OCI-LY3 (cell line): ENCODE measurements around the gene ACTR6.
"Not testable (repeated sequence)": the region's sequence is repeated elsewhere in the genome, so short reads cannot be mapped to it uniquely, and the experiment has no call there.

ENCODE experiments used
- H2AFZ ChIP-seq: fragments of 200-600, 300-600 bp; shearing (Covaris generic); 2 replicates; pipeline ENCODE4 v1.6.0; 2014; ENCODE audit warnings: antibody characterized with exemption, low read depth, low read length
- H3K27ac ChIP-seq: fragments of 200-600, 300-600 bp; sonication (generic); 2 replicates; pipeline ENCODE4 v1.5.1; 2014; ENCODE audit warnings: mild to moderate bottlenecking, low read length, moderate library complexity, mixed read lengths
- H3K27me3 ChIP-seq: fragments of 200-600, 300-600 bp; sonication (generic); 2 replicates; pipeline ENCODE4 v1.6.1; 2014; ENCODE audit warnings: low read depth, low read length, mixed read lengths
- H3K36me3 ChIP-seq: fragments of 200-600, 300-600 bp; sonication (generic); replicated peaks from 2 replicates; pipeline ENCODE3; 2014; ENCODE audit warnings: low read depth, low read length, mixed read lengths
- H3K4me1 ChIP-seq: fragments of 300-600, 200-600 bp; sonication (generic); 2 replicates; pipeline ENCODE4 v1.6.1; 2014; ENCODE audit warnings: low read length, mixed read lengths
- H3K4me2 ChIP-seq: fragments of 200-600, 300-600 bp; sonication (generic); 2 replicates; pipeline ENCODE4 v1.6.1; 2014; ENCODE audit warnings: low read length, mixed read lengths
- H3K4me3 ChIP-seq: fragments of 300-600, 200-600 bp; sonication (generic); 2 replicates; pipeline ENCODE4 v1.5.1; 2014; ENCODE audit warnings: antibody characterized with exemption, mild to moderate bottlenecking, low read length, moderate library complexity
- H3K79me2 ChIP-seq: fragments of 300-600, 200-600 bp; shearing (Covaris generic); 2 replicates; pipeline ENCODE4 v1.6.1; 2014; ENCODE audit warnings: mild to moderate bottlenecking, low read length, mixed read lengths
- H3K9ac ChIP-seq: fragments of 300-600, 200-600 bp; shearing (Covaris generic); 2 replicates; pipeline ENCODE4 v1.6.0; 2014; ENCODE audit warnings: mild to moderate bottlenecking, low read length, moderate library complexity
- H3K9me3 ChIP-seq: fragments of 200-600, 300-600 bp; shearing (Covaris generic); 2 replicates; pipeline ENCODE4 v1.6.1; 2014; ENCODE audit warnings: low read length, mixed read lengths; ENCODE audit not compliant: insufficient read depth
- H4K20me1 ChIP-seq: fragments of 200-600, 300-600 bp; sonication (generic); 2 replicates; pipeline ENCODE4 v1.6.1; 2016; ENCODE audit warnings: low read length, mixed read lengths; ENCODE audit not compliant: insufficient read depth
- CTCF ChIP-seq: fragments of 200-600, 300-600 bp; sonication (generic); IDR thresholded peaks from 2 replicates; pipeline ENCODE4 v1.5.1; 2014; ENCODE audit warnings: antibody characterized with exemption, low read length, low read depth
- EZH2phosphoT487 ChIP-seq: fragments of 200-600 bp; shearing (Covaris generic); IDR thresholded peaks from 2 replicates; pipeline ENCODE4 v1.6.1; 2018; ENCODE audit warnings: antibody characterized with exemption, mixed run types, low read depth

ACTR6 gene

GRCh38 chr12:100253437-100253836, 52.8 kb downstream of the ACTR6 start:
- no peak for TF ChIP-seq CTCF
- TF ChIP-seq EZH2phosphoT487 = no peak
- no peaks in the 10 kb centered on the region for H3K36me3 ChIP-seq
- no peaks in the 10 kb centered on the region for H3K27me3 ChIP-seq
- H3K4me3 ChIP-seq = no peak overlapping the region
- 0 out of 2 replicates have a peak, but pooled peaks cover 4% of the 10 kb centered on the region for H3K4me1 ChIP-seq
- H3K4me2 ChIP-seq = no peak overlapping the region
- H3K27ac ChIP-seq = no peak overlapping the region
- no peak overlapping the region for H3K9ac ChIP-seq
- no peak overlapping the region for H2AFZ ChIP-seq
- no peaks in the 10 kb centered on the region for H4K20me1 ChIP-seq
- no peaks in the 10 kb centered on the region for H3K9me3 ChIP-seq
- no peaks in the 10 kb centered on the region for H3K79me2 ChIP-seq

- Histone ChIP-seq H3K79me2 (no peaks in the 10 kb centered on the region), H3K4me1 (0 out of 2 replicates have a peak, but pooled peaks cover 2% of the 10 kb centered on the region), H3K36me3 (no peaks in the 10 kb centered on the region), H4K20me1 (no peaks in the 10 kb centered on the region), H3K27me3 (no peaks in the 10 kb centered on the region), H3K27ac (no peak overlapping the region), H2AFZ (no peak overlapping the region), H3K4me3 (no peak overlapping the region), H3K9me3 (no peaks in the 10 kb centered on the region), H3K4me2 (no peak overlapping the region), H3K9ac (no peak overlapping the region)
- TF ChIP-seq EZH2phosphoT487 (no peak), CTCF (no peak)
Measured at GRCh38 chr12:100254876-100255275, 54.3 kb downstream of the ACTR6 start.

GRCh38 chr12:100258127-100258526, 57.5 kb downstream of the ACTR6 start:
- H3K4me3 ChIP-seq = no peak overlapping the region
- no peak overlapping the region for H2AFZ ChIP-seq
- no peak overlapping the region for H3K27ac ChIP-seq
- H3K79me2 ChIP-seq = no peaks in the 10 kb centered on the region
- no peak for TF ChIP-seq EZH2phosphoT487
- no peak for TF ChIP-seq CTCF
- H4K20me1 ChIP-seq = no peaks in the 10 kb centered on the region
- H3K4me2 ChIP-seq = no peak overlapping the region
- no peak overlapping the region for H3K9ac ChIP-seq
- no peaks in the 10 kb centered on the region for H3K9me3 ChIP-seq
- no peaks in the 10 kb centered on the region for H3K36me3 ChIP-seq
- no peaks in the 10 kb centered on the region for H3K4me1 ChIP-seq
- no peaks in the 10 kb centered on the region for H3K27me3 ChIP-seq

- no peak overlapping the region for H3K4me3 ChIP-seq
- H3K4me1 ChIP-seq = peaks cover 6% of the 10 kb centered on the region
- H4K20me1 ChIP-seq = no peaks in the 10 kb centered on the region
- no peaks in the 10 kb centered on the region for H3K36me3 ChIP-seq
- H3K4me2 ChIP-seq = no peak overlapping the region
- no peak overlapping the region for H3K9ac ChIP-seq
- TF ChIP-seq EZH2phosphoT487 (no peak), CTCF (no peak)
- no peaks in the 10 kb centered on the region for H3K27me3 ChIP-seq
- no peak overlapping the region for H3K27ac ChIP-seq
- H2AFZ ChIP-seq = no peak overlapping the region
- peaks cover 10% of the 10 kb centered on the region for H3K79me2 ChIP-seq
- no peaks in the 10 kb centered on the region for H3K9me3 ChIP-seq
Measured at GRCh38 chr12:100263131-100263530, 62.5 kb downstream of the ACTR6 start.

GRCh38 chr12:100265107-100265506, 64.5 kb downstream of the ACTR6 start:
- H3K27ac ChIP-seq, H3K27me3 ChIP-seq, H3K36me3 ChIP-seq, H3K4me3 ChIP-seq, H3K4me2 ChIP-seq, H4K20me1 ChIP-seq, H3K9ac ChIP-seq, H3K9me3 ChIP-seq, H2AFZ ChIP-seq: not testable (repeated sequence)
- Histone ChIP-seq H3K79me2 (peaks cover 29% of the 10 kb centered on the region), H3K4me1 (peaks cover 16% of the 10 kb centered on the region)
